ENCODE results near the gene MBTPS1. TPM values are rescaled to one million over a fixed set of nuclear protein-coding genes. Genes with fewer than 3 reads are reported as not detected.

Gene MBTPS1
- polyA plus RNA-seq, 2 of the 4 experiments (the other 2 are of a cell fraction), result 50.3 to 88.4 TPM

DNA sequence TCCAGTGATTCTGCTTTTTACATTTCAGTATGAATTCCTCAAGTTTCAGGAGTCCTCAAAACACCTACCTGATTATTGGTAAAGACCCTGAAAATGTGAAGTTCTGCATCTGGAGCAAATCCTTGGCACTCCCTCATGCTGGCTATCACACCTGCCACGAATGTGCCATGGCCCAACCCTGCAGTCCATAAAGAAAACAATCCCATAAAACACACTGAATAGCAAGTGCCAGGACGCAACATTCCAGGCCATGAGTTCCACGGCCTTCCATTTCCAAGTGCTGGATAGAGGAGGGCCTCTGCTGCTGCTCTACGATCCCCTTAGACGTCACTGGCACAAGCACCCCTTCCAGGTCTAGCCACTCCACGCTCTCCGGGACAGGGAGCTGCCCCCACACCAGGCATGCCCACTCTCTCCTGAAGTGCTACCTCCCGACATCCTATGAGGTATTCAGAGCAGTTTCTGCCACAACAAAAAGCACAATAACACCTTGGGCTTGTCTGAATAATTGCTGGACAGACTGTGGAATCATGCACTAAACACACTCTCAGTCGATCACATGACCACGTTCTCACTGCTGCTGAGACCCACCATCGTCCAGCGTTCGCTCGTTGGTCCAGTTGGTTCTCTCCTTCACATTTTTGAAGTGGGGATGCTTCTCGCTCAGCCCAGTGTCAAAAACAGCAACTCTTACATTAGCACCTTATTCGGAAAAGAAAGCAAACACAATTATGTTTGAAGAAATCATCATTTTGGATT, 23.4 kb downstream of the MBTPS1 start:
- Histone ChIP-seq H3K9me3 (no peaks in the 10 kb centered on the region), H3K4me3 (no peak overlapping the region), H3K4me2 (no peak overlapping the region), H3K27ac (no peak overlapping the region), H3K4me1 (peaks cover 19% of the 10 kb centered on the region)
- CTCF ChIA-PET, result interaction anchor here (1.0 to 1.2 kb wide), 2 partner anchors 8 to 11 kb away, joined by 4 to 6 read pairs; no protein-coding TSS in a partner anchor
- FAIRE-seq (no peak), DNase-seq (ENCODE audit: low read depth in 1 of 2, low spot score in 1 of 2) (no peak), ATAC-seq (no peak)
- 91% methylated on average over 16 of the region's 16 CpGs for WGBS (ENCODE audit: missing lambda C conversion rate)
- TF ChIP-seq FOXS1 (CRISPR knock-in tag; IDR thresholded peaks at IDR 0.05) (no peak), CBX2 (IDR thresholded peaks at IDR 0.05; ENCODE audit: borderline replicate concordance, low read depth) (no peak), NR3C1 (IDR thresholded peaks at IDR 0.05) (no peak), KDM5A (IDR thresholded peaks at IDR 0.05) (no peak), RCOR1 (IDR thresholded peaks at IDR 0.05; ENCODE audit: low read depth, low read length) (no peak), EHMT2 (IDR thresholded peaks at IDR 0.05; ENCODE audit: low read depth) (no peak), ZNF302 (CRISPR knock-in tag; IDR thresholded peaks at IDR 0.05) (no peak), CBX8 (IDR thresholded peaks at IDR 0.05) (no peak), BHLHE40 (IDR thresholded peaks at IDR 0.05; ENCODE audit: low read depth, low read length) (no peak), MYC (IDR thresholded peaks at IDR 0.05; ENCODE audit: borderline replicate concordance, low read length) (no peak), FOSL2 (IDR thresholded peaks at IDR 0.05) (no peak), FOSL2 (CRISPR knock-in tag; IDR thresholded peaks at IDR 0.05) (no peak), ZC3H11A (IDR thresholded peaks at IDR 0.05) (no peak), HOXA7 (CRISPR knock-in tag; IDR thresholded peaks at IDR 0.05) (no peak), TFCP2L1 (CRISPR knock-in tag; IDR thresholded peaks at IDR 0.05) (no peak), NFE2L2 (conservative IDR thresholded peaks at IDR 0.05; ENCODE audit: low read length) (no peak)
- TF ChIP-seq, protein P1, sequence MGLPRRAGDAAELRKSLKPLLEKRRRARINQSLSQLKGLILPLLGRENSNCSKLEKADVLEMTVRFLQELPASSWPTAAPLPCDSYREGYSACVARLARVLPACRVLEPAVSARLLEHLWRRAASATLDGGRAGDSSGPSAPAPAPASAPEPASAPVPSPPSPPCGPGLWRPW (IDR thresholded peaks at IDR 0.05), result no peak
- TF ChIP-seq, protein P2, sequence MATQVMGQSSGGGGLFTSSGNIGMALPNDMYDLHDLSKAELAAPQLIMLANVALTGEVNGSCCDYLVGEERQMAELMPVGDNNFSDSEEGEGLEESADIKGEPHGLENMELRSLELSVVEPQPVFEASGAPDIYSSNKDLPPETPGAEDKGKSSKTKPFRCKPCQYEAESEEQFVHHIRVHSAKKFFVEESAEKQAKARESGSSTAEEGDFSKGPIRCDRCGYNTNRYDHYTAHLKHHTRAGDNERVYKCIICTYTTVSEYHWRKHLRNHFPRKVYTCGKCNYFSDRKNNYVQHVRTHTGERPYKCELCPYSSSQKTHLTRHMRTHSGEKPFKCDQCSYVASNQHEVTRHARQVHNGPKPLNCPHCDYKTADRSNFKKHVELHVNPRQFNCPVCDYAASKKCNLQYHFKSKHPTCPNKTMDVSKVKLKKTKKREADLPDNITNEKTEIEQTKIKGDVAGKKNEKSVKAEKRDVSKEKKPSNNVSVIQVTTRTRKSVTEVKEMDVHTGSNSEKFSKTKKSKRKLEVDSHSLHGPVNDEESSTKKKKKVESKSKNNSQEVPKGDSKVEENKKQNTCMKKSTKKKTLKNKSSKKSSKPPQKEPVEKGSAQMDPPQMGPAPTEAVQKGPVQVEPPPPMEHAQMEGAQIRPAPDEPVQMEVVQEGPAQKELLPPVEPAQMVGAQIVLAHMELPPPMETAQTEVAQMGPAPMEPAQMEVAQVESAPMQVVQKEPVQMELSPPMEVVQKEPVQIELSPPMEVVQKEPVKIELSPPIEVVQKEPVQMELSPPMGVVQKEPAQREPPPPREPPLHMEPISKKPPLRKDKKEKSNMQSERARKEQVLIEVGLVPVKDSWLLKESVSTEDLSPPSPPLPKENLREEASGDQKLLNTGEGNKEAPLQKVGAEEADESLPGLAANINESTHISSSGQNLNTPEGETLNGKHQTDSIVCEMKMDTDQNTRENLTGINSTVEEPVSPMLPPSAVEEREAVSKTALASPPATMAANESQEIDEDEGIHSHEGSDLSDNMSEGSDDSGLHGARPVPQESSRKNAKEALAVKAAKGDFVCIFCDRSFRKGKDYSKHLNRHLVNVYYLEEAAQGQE (IDR thresholded peaks at IDR 0.05), result no peak
- TF ChIP-seq, protein P3, sequence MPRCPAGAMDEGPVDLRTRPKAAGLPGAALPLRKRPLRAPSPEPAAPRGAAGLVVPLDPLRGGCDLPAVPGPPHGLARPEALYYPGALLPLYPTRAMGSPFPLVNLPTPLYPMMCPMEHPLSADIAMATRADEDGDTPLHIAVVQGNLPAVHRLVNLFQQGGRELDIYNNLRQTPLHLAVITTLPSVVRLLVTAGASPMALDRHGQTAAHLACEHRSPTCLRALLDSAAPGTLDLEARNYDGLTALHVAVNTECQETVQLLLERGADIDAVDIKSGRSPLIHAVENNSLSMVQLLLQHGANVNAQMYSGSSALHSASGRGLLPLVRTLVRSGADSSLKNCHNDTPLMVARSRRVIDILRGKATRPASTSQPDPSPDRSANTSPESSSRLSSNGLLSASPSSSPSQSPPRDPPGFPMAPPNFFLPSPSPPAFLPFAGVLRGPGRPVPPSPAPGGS (IDR thresholded peaks at IDR 0.05), result no peak
- TF ChIP-seq, protein P4, sequence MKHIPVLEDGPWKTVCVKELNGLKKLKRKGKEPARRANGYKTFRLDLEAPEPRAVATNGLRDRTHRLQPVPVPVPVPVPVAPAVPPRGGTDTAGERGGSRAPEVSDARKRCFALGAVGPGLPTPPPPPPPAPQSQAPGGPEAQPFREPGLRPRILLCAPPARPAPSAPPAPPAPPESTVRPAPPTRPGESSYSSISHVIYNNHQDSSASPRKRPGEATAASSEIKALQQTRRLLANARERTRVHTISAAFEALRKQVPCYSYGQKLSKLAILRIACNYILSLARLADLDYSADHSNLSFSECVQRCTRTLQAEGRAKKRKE (CRISPR knock-in tag; IDR thresholded peaks at IDR 0.05; ENCODE audit: low read depth), result no peak
- POLR2A ChIA-PET, result no interaction called here

DNA sequence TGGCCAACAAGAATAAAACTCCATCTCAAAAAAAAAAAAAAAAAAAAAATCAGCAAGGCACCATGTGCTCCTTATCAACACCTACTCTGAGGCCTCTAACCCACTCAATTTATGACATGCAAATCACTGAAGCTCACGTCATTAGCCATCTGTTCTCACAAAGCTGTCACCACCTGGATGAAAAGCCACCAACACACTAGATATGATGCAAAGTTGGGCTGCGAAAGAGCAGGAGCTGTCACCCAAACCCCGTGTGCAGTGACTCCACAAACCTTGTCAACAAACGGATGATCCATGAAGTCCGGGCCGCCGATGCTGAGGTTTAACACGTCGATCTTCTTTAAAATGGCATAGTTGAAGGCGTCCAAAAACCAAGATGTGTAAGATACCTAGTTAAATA, 25.3 kb downstream of the MBTPS1 start:
- WGBS (ENCODE audit: missing lambda C conversion rate), result 88% methylated on average over 10 of the region's 10 CpGs
- H3K4me1 ChIP-seq, result peaks cover 10% of the 10 kb centered on the region; the same call in 2 of the 3 replicates
- FAIRE-seq (no peak), DNase-seq (ENCODE audit: low read depth in 1 of 2, low spot score in 1 of 2) (no peak), ATAC-seq (no peak)
- no peaks in the 10 kb centered on the region for H3K9me3 ChIP-seq
- H3K4me3 ChIP-seq, result no peak overlapping the region
- H3K4me2 ChIP-seq, result no peak overlapping the region
- CTCF ChIA-PET, result interaction anchor here (0.9 to 1.9 kb wide), 6 partner anchors 14 to 135 kb away, joined by 3 to 5 read pairs (median 4); partner anchors contain the start of genes MBTPS1 and TAF1C
- no peak overlapping the region for H3K27ac ChIP-seq
- POLR2A ChIA-PET, result no interaction called here
- TF ChIP-seq EHF (CRISPR knock-in tag; IDR thresholded peaks at IDR 0.05) (no peak), FOSB (CRISPR knock-in tag; IDR thresholded peaks at IDR 0.05) (no peak), CHD4 (IDR thresholded peaks at IDR 0.05; ENCODE audit: borderline replicate concordance) (no peak), TFCP2L1 (CRISPR knock-in tag; IDR thresholded peaks at IDR 0.05) (no peak), CBX2 (IDR thresholded peaks at IDR 0.05; ENCODE audit: borderline replicate concordance, low read depth) (no peak), HEYL (CRISPR knock-in tag; IDR thresholded peaks at IDR 0.05) (no peak), POLR2A (IDR thresholded peaks at IDR 0.05; ENCODE audit: low read length) (no peak), ZNF302 (CRISPR knock-in tag; IDR thresholded peaks at IDR 0.05) (no peak), PHF8 (IDR thresholded peaks at IDR 0.05; ENCODE audit: borderline replicate concordance, low read depth) (no peak)
- TF ChIP-seq, protein P2 (IDR thresholded peaks at IDR 0.05), result no peak
- TF ChIP-seq, protein P5, sequence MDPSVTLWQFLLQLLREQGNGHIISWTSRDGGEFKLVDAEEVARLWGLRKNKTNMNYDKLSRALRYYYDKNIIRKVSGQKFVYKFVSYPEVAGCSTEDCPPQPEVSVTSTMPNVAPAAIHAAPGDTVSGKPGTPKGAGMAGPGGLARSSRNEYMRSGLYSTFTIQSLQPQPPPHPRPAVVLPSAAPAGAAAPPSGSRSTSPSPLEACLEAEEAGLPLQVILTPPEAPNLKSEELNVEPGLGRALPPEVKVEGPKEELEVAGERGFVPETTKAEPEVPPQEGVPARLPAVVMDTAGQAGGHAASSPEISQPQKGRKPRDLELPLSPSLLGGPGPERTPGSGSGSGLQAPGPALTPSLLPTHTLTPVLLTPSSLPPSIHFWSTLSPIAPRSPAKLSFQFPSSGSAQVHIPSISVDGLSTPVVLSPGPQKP (IDR thresholded peaks at IDR 0.05; ENCODE audit: low read depth, low read length), result no peak
